ENCODE data around the gene PPP2R1A.

- TF ChIP-seq CTCF (IDR thresholded peaks at IDR 0.05; ENCODE audit: extremely low read depth in 1 of 2, insufficient read depth in 1 of 2, low read depth in 1 of 2, low read length in 2 of 2) (no peak), POLR2AphosphoS5 (IDR thresholded peaks at IDR 0.05; ENCODE audit: insufficient read depth, low read depth, low read length) (no peak), MAX (IDR thresholded peaks at IDR 0.05; ENCODE audit: insufficient read depth, insufficient read length) (no peak), JUN (IDR thresholded peaks at IDR 0.05; ENCODE audit: borderline replicate concordance, insufficient read depth, insufficient read length, low read depth) (no peak), EZH2 (IDR thresholded peaks at IDR 0.05; ENCODE audit: borderline replicate concordance, low read depth, low read length, severe bottlenecking) (no peak), POLR2A (IDR thresholded peaks at IDR 0.05; ENCODE audit: low read depth, low read length) (no peak), FOS (IDR thresholded peaks at IDR 0.05; ENCODE audit: borderline replicate concordance, insufficient read depth, low read length) (no peak)
Observed at GRCh38 chr19:52227196-52227940, 37.5 kb downstream of the PPP2R1A start.
